ENCODE results near the gene CSRNP3.

DNA sequence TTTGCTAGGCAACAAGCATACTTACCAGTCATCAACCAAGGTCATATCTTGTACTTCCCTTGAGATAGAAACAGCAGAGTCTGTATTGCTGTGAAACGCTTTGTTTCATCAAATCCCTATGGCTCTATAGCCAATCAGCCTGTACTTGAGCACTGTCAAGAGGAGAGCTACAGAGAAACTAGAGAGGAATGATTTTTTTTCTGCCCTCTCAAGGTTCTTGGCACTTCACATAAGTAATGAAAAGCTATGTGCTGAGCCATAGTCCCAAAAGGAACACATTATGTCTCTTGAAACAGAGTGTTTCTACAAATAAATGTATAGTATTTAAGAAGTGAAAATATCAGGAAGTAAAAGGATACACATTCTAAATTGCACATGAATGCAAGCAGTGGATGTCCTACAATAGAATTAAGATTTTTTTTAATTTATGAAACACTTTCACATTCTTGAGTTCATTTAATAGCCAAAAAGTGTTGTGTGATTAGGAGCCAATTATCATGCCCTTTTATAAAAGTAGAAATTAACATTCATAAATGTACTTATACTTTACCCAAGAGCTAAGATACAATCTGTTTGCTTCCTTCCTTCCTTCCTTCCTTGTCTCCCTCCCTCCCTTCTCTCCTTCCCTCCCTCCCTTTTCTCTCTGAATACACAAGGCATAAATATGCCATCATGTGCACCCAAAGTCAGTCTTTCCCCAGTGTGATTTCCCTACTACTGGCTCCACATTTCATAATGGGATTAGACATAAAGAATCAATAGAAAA, 131.8 kb downstream of the CSRNP3 start:
- TF ChIP-seq POLR2AphosphoS5 (IDR thresholded peaks at IDR 0.05), result no peak
- TF ChIP-seq, protein P1, sequence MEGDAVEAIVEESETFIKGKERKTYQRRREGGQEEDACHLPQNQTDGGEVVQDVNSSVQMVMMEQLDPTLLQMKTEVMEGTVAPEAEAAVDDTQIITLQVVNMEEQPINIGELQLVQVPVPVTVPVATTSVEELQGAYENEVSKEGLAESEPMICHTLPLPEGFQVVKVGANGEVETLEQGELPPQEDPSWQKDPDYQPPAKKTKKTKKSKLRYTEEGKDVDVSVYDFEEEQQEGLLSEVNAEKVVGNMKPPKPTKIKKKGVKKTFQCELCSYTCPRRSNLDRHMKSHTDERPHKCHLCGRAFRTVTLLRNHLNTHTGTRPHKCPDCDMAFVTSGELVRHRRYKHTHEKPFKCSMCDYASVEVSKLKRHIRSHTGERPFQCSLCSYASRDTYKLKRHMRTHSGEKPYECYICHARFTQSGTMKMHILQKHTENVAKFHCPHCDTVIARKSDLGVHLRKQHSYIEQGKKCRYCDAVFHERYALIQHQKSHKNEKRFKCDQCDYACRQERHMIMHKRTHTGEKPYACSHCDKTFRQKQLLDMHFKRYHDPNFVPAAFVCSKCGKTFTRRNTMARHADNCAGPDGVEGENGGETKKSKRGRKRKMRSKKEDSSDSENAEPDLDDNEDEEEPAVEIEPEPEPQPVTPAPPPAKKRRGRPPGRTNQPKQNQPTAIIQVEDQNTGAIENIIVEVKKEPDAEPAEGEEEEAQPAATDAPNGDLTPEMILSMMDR (IDR thresholded peaks at IDR 0.05), result no peak

Measured in stomach (tissue), 4 donors.